HG02938 (cell line): ENCODE measurements around the gene TUBA1C.
"Not testable (repeated sequence)": the region's sequence is repeated elsewhere in the genome, so short reads cannot be mapped to it uniquely, and the experiment has no call there.

ENCODE experiments used
- ATAC-seq: cut with Tn5 transposase; IDR thresholded peaks from one replicate; pipeline ENCODE4 v1.9.1; 2021; ENCODE audit warnings: mild to moderate bottlenecking, moderate library complexity; ENCODE audit not compliant: unreplicated experiment

TUBA1C gene

DNA sequence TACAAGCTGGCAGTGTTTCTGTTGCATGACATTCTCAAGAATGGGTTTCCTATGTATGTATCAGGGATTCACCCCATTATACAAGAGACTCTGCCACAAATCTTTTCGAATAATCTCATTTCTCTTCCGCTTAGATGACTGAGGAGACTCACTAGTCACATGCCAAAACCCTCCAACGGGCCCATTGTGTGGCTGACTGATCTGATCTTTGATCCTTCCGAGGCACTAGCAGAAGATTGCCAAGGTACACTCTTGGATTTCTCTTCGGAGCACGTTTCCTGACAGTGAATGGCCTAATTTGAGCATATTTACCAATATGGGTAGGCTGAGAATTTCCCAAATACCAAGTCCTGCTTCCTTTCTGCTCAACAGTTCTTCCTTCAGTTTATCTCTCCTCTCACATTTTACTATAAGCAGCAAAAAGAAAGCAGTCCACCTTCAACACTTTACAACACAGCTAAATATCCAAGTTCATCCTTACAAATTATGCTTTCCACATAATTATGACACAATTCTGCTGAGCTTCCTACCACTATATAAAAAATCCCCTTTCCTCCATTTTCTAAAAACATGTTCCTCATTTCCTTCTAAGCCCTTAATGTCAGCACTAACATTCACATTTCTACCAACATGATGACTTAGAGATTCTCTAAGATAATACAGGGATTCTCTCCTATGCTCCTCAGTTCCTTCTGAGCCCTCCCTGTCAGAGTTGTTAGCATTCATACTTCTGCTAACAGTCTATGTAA is 41.1 kb downstream of the TUBA1C start:
- no peak for ATAC-seq

DNA sequence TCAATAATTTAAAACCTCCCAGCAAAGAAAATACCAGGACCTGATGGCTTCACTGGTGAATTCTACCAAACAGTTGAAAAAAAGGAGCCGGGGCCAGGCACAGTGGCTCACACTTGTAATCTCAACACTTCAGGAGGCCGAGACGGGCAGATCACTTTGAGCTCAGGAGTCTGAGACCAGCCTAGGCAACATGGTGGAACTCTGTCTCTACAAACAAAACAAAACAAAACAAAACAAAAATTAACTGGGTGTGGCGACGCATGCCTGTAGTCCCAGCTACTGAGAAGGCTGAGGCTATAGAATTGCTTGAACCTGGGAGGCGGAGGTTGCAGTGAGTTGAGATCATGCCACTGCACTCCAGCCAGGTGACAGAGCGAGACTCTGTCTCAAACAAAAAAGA is 44.5 kb downstream of the TUBA1C start:
- ATAC-seq, result no peak

DNA sequence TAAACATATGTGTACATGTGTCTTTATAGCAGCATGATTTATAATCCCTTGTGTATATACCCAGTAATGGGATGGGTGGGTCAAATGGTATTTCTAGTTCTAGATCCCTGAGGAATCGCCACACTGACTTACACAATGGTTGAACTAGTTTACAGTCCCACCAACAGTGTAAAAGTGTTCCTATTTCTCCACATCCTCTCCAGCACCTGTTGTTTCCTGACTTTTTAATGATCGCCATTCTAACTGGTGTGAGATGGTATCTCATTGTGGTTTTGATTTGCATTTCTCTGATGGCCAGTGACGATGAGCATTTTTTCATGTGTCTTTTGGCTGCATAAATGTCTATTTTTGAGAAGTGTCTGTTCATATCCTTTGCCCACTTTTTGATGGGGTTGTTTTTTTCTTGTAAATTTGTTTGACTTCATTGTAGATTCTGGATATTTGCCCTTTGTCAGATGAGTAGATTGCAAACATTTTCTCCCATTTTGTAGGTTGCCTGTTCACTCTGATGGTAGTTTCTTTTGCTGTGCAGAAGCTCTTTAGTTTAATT is 45.6 kb downstream of the TUBA1C start:
- not testable (repeated sequence) for ATAC-seq

DNA sequence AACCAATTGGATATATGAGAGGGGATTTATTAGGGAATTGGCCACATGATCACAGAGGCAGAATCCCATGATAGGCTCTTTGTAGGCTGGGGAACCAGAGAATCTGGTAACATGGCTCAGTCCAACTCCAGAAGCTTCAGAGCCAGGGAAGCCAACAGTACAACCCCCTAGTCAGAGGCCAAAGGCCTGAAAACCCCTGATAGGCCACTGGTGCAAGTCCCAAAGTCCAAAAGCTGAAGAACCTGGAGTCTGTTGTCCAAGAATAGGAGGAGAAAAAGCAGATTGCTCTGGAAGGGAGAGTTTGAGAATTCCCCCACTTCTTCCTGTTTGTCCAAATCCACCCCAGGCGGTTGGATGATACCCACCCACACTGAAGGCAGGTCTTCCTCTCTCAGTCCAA is 49.9 kb downstream of the TUBA1C start:
- ATAC-seq, result no peak

DNA sequence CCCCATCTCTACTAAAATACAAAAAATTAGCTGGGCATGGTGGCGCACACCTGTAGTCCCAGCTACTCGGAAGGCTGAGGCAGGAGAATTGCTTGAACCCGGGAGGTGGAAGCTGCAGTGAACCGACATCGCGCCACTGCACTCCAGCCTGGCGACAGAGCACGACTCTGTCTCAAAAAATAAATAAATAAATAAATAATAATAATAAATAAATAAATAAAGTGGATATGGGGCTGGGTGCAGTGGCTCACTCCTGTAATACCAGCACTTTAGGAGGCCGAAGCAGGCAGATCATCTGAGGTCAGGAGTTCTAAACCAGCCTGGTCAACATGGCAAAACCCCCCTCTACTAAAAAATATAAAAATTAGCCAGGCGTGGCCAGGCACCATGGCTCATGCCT is 52.2 kb downstream of the TUBA1C start:
- not testable (repeated sequence) for ATAC-seq

DNA sequence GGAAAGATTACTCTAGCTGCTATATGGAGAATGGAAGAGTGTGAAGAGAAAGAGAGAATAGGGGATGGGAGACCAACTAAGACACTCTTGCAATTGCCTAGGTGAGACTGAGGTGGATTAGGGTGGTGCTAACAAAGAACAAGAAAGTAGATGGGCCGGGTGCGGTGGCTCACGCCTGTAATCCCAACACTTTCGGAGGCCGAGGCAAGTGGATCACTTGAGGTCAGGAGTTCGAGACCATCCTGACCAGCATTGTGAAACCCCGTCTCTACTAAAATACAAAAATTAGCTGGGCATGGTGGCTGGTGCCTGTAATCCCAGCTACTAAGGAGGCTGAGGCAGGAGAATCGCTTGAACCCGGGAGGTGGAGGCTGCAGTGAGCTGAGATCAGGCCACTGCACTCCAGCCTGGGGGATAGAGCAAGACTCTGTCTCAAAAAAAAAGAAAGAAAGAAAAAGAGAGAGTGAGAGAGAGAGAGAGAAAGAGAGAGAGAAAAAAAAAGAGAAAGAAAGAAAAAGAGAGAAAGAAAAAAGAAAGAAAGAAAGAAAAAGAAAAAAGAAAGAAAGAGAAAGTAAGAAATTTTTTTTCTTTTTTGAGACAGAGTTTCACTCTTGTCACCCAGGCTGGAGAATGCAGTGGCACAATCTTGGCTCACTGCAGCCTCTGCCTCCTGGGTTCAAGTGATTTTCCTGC is 55.7 kb downstream of the TUBA1C start:
- not testable (repeated sequence) for ATAC-seq

DNA sequence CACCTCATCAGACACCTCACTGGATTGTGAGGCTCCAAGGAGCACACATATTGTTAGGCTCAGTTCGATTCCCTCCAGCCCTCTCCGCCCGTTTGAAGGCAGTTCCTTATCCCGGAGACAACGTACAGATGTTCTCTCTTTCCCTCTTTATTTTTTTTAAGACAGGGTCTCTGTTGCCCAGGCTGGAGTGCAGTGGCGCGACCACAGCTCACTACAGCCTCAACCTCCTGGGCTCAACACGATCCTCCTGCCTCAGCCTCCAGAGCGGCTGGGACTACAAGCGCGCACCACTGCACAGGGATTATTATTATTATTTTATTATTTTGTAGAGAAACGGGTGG is 57.5 kb downstream of the TUBA1C start:
- no peak for ATAC-seq

DNA sequence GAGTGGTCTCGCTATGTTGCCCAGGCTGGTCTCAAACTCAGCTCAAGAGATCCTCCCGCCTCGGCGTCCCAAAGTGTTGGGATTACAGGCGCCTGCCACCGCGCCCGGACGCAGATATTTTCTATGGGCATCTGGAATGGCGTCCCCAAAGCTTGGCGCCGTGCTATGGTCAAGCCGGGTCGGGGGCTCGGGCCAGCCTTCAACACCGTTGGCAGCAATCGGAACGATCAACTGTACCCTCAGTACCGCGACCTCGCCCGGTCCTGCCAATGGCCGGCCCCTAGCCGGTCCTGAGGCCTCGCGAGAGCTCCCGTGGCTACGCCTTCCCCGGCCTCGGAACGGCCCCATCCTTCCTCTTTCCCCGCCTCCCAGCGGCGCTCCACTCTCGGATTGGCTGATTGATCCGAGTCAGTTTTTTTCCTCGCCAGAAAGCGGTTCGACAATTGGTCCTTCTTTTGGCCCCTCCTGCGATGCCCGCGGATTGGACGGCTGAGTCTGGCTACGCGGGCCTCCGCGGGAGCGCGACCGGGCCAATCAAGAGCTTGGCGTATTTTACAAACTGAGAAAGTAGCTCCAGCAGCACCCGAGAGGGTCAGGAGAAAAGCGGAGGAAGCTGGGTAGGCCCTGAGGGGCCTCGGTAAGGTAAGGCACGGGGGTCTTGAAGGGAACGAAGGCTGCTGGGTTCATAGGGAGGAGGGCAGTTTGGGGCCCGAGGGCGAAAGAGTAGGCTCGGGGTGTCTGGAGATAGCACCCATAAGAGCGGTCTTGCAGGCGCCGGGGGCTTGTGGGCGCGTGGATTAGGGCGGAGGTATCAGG is 58.0 kb downstream of the TUBA1C start, which contains the start of gene TROAP:
TSS of gene TROAP (plus strand) at position 548 of the 816 bp plus-strand sequence. CDS start 354 bp downstream, outside the sequence.
- peak; percentile 96 for ATAC-seq

DNA sequence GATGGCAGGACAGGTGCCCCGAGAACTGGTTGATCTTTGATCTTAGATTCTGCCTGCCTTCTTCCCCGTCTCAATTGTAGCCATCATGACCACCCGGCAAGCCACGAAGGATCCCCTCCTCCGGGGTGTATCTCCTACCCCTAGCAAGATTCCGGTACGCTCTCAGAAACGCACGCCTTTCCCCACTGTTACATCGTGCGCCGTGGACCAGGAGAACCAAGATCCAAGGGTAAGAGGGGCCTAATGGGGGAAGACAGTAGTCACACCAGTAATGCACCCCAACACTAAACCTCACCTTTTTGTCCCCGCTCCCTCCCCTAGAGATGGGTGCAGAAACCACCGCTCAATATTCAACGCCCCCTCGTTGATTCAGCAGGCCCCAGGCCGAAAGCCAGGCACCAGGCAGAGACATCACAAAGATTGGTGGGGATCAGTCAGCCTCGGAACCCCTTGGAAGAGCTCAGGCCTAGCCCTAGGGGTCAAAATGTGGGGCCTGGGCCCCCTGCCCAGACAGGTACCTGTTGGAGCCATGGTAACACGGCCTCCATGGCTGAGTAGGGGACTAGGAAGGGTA is 58.7 kb downstream of the TUBA1C start:
- no peak for ATAC-seq
